Psoas muscle (tissue), 8 donors: ENCODE results near the gene GPAT3. TPM values are rescaled to one million over a fixed set of nuclear protein-coding genes. Genes with fewer than 3 reads are reported as not detected.
"Not testable (repeated sequence)": the region's sequence is repeated elsewhere in the genome, so short reads cannot be mapped to it uniquely, and the experiment has no call there.

Experiments used
- ATAC-seq, 4 donors: fragments of 200-7000 bp; cut with Tn5 transposase; one replicate each; pipeline ENCODE4 v1.9.1; 2020; ENCODE audit warnings: moderate library complexity in 3 of 4, mild to moderate bottlenecking in 2 of 4
- DNase-seq, 2 donors: peaks; one replicate each; pipeline ENCODE4 v3.0.0-alpha.2; 2020
- H3K27ac ChIP-seq: fragments of 200-600 bp; one replicate; pipeline ENCODE4 v1.8.0; 2022
- H3K27me3 ChIP-seq, 3 donors: fragments of 200-600 bp in 1 of 3; one replicate each; pipeline versions ENCODE4 v1.6.1 to v1.8.0; 2013 to 2022; ENCODE audit warnings: low read length in 2 of 3, mild to moderate bottlenecking in 2 of 3, moderate library complexity in 1 of 3; ENCODE audit not compliant: insufficient read depth in 3 of 3
- H3K36me3 ChIP-seq, 2 donors: fragments of 200-600 bp in 1 of 2; one replicate each; pipeline versions ENCODE4 v1.6.1 to v1.8.0; 2013 to 2022; ENCODE audit warnings: low read depth in 1 of 2, mild to moderate bottlenecking in 1 of 2, moderate library complexity in 1 of 2; ENCODE audit not compliant: insufficient read depth in 1 of 2
- H3K4me1 ChIP-seq: fragments of 200-600 bp; one replicate; pipeline ENCODE4 v1.8.0; 2022
- H3K4me3 ChIP-seq: fragments of 200-600 bp; one replicate; pipeline ENCODE4 v1.8.0; 2022; ENCODE audit warnings: mild to moderate bottlenecking
- H3K9me3 ChIP-seq: fragments of 200-600 bp; one replicate; pipeline ENCODE4 v1.8.0; 2022
- WGBS, 3 donors: extraction: QIAGEN DNeasy Blood & Tissue Kit; methylation state at CpG; one replicate each; pipeline versions ENCODE4 v1.1.6 to v1.1.7; 2013; 5-methylcytosine and 5-hydroxymethylcytosine counted together
- intact Hi-C, 2 donors: fragments of 100-400 bp; cut with DNase I; formaldehyde crosslinking; loops; one replicate each; pipeline versions ENCODE4 v1.11.0 to v1.14.2; 2022
- polyA plus RNA-seq, 3 donors: library from polyadenylated mRNA; stranded (reverse); fragments of 200-250 nt; gene quantifications; one replicate each; pipeline ENCODE4 v1.2.3, GENCODE V29; 2013
- total RNA-seq, 4 donors: library from RNA; stranded (reverse); fragmentation: NEBNext Ultra II Directional in 2 of 4; extraction: Animal tissue kit (Norgen Biotek cat#: 25700) in 2 of 4; gene quantifications; one replicate each; pipeline versions ENCODE4 v1.2.1 to v1.2.4, GENCODE V29; 2021 to 2023
- TF ChIP-seq, protein P1 (sequence below): fragments of 200-600 bp; IDR thresholded peaks from one replicate; pipeline ENCODE4 v1.8.0; 2022; ENCODE audit warnings: antibody characterized with exemption
- donor health status: healthy with polysubstance abuse.
- donor health status: DM: no; HTN: no; CAD: no; lungs with moderate emphysema.
- donor health status: Bipolar disorder and iron deficiency.
- donor health status: healthy.
- donor health status: DM: yes; HTN: yes; CAD: no.
- donor health status: DM: no; HTN: no; CAD: no.
- donor health status: DM: no; HTN: no; CAD: no.
- donor health status: DM: yes; HTN: yes; CAD: no.

Gene GPAT3
- total and polyA plus RNA-seq, 7 donors, result 18.9 to 108 (median 42.0) TPM

GRCh38 chr4:83498187-83498586, 37.7 kb upstream of the GPAT3 start:
- no peaks in the 10 kb centered on the region for H3K4me1 ChIP-seq
- DNase-seq (no peak), ATAC-seq (no peak)
- intact Hi-C loops, result no loop called here
- 86 to 91% (median 90%) methylated on average over 1 of the region's 1 CpG for WGBS, 3 donors
- no peaks in the 10 kb centered on the region for H3K27me3 ChIP-seq
- no peak overlapping the region for H3K4me3 ChIP-seq
- H3K27ac ChIP-seq, result no peak overlapping the region
- TF ChIP-seq, protein P1, sequence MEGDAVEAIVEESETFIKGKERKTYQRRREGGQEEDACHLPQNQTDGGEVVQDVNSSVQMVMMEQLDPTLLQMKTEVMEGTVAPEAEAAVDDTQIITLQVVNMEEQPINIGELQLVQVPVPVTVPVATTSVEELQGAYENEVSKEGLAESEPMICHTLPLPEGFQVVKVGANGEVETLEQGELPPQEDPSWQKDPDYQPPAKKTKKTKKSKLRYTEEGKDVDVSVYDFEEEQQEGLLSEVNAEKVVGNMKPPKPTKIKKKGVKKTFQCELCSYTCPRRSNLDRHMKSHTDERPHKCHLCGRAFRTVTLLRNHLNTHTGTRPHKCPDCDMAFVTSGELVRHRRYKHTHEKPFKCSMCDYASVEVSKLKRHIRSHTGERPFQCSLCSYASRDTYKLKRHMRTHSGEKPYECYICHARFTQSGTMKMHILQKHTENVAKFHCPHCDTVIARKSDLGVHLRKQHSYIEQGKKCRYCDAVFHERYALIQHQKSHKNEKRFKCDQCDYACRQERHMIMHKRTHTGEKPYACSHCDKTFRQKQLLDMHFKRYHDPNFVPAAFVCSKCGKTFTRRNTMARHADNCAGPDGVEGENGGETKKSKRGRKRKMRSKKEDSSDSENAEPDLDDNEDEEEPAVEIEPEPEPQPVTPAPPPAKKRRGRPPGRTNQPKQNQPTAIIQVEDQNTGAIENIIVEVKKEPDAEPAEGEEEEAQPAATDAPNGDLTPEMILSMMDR, result no peak
- no peaks in the 10 kb centered on the region for H3K36me3 ChIP-seq
- no peaks in the 10 kb centered on the region for H3K9me3 ChIP-seq

DNA sequence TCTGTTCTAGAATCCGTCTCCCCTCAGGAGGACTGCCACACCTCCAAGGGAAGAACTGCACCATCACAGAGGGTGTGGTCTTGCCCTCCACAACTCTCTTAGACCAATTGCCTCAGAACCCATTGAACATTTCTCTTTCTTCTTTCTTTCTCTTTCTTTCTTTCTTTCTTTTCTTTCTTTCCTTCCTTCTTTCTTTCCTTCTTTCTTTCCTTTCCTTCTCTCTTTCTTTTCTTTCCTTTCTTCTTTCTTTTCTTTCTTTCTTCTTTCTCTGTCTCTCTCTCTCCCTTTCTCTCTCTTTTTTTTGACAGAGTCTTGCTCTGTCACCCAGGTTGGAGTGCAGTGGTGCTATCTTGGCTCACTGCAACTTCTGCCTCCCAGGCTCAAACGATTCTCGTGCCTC, 34.2 kb upstream of the GPAT3 start:
- H3K9me3 ChIP-seq, intact Hi-C loops, ATAC-seq, H3K27ac ChIP-seq, H3K4me1 ChIP-seq, H3K4me3 ChIP-seq, H3K27me3 ChIP-seq, H3K36me3 ChIP-seq, DNase-seq: not testable (repeated sequence)
- 83 to 92% (median 89%) methylated on average over 3 of the region's 3 CpGs for WGBS, 3 donors

- ATAC-seq (no peak), DNase-seq (no peak)
- H3K4me1 ChIP-seq, result no peaks in the 10 kb centered on the region
- no peak overlapping the region for H3K4me3 ChIP-seq
- no peaks in the 10 kb centered on the region for H3K9me3 ChIP-seq
- TF ChIP-seq, protein P1, result no peak
- H3K27ac ChIP-seq, result no peak overlapping the region
- no peaks in the 10 kb centered on the region for H3K27me3 ChIP-seq
- intact Hi-C loops, result no loop called here
- H3K36me3 ChIP-seq, result no peaks in the 10 kb centered on the region
Measured at GRCh38 chr4:83503974-83504373, 31.9 kb upstream of the GPAT3 start.

- 43 to 59% (median 45%) methylated on average over 4 of the region's 4 CpGs for WGBS, 3 donors
- intact Hi-C loops, result no loop called here
- DNase-seq (no peak), ATAC-seq (no peak)
- H3K27me3 ChIP-seq, result no peaks in the 10 kb centered on the region
- TF ChIP-seq, protein P1, result no peak
- no peaks in the 10 kb centered on the region for H3K9me3 ChIP-seq
- H3K27ac ChIP-seq, result no peak overlapping the region
- no peaks in the 10 kb centered on the region for H3K4me1 ChIP-seq
- H3K4me3 ChIP-seq, result no peak overlapping the region
- no peaks in the 10 kb centered on the region for H3K36me3 ChIP-seq
Measured at GRCh38 chr4:83504503-83504902, 31.4 kb upstream of the GPAT3 start.

GRCh38 chr4:83504996-83505395, 30.9 kb upstream of the GPAT3 start:
- 85 to 88% (median 87%) methylated on average over 10 of the region's 10 CpGs for WGBS, 3 donors
- Histone ChIP-seq H3K36me3 (no peaks in the 10 kb centered on the region), H3K4me3 (no peak overlapping the region), H3K27me3 (no peaks in the 10 kb centered on the region), H3K27ac (no peak overlapping the region), H3K9me3 (no peaks in the 10 kb centered on the region), H3K4me1 (no peaks in the 10 kb centered on the region)
- TF ChIP-seq, protein P1, result no peak
- ATAC-seq (no peak), DNase-seq (no peak)
- intact Hi-C loops, result no loop called here
